Prostate gland (tissue), 2 donors: ENCODE measurements around the gene SLC17A7.

Experiments
- POLR2A ChIP-seq: fragments of 450-650 bp; IDR thresholded peaks from one replicate; pipeline ENCODE4 v1.6.1; 2016; ENCODE audit warnings: antibody characterized with exemption, mild to moderate bottlenecking
- TF ChIP-seq, protein P1 (sequence below), 4 experiments: fragments of 200-600 bp in 2 of 4; fragments of 450-650 bp in 2 of 4; sonication (generic) in 2 of 4; IDR thresholded peaks; 1 replicate in 3 of 4; 2 replicates in 1 of 4; pipeline ENCODE4 v1.5.1; 2016 to 2019; ENCODE audit warnings: antibody characterized with exemption in 4 of 4, mild to moderate bottlenecking in 2 of 4, moderate library complexity in 2 of 4

DNA sequence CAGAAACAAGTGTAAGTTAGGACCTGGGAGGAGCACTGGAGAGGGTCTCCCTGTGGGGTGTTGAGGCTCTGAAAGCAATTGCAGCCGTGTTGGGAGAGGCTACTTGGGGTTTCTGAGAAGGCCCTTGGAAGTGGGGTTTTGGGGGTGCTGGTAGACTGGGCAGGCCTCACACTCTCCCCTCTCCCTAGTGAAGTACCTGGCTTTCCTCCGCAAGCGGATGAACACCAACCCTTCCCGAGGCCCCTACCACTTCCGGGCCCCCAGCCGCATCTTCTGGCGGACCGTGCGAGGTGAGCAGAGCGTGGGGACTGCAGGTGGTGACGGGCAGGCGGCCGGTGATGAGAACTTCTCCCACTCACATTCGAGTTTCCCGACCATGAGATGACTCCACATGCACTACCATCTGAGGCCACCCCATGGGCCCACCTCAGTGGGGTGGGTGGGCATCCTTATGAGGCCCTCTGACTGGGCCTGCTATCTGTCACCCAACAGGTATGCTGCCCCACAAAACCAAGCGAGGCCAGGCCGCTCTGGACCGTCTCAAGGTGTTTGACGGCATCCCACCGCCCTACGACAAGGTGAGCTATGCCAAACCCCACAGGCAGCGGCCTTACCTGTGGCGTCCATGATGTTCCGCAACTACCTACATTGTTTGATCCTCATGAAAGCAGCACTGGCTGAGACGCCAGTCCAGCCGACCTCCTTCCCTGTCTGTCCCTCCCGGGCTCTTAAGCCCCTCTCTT is 49.1 kb upstream of the SLC17A7 start:
- TF ChIP-seq, protein P1, sequence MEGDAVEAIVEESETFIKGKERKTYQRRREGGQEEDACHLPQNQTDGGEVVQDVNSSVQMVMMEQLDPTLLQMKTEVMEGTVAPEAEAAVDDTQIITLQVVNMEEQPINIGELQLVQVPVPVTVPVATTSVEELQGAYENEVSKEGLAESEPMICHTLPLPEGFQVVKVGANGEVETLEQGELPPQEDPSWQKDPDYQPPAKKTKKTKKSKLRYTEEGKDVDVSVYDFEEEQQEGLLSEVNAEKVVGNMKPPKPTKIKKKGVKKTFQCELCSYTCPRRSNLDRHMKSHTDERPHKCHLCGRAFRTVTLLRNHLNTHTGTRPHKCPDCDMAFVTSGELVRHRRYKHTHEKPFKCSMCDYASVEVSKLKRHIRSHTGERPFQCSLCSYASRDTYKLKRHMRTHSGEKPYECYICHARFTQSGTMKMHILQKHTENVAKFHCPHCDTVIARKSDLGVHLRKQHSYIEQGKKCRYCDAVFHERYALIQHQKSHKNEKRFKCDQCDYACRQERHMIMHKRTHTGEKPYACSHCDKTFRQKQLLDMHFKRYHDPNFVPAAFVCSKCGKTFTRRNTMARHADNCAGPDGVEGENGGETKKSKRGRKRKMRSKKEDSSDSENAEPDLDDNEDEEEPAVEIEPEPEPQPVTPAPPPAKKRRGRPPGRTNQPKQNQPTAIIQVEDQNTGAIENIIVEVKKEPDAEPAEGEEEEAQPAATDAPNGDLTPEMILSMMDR (IDR thresholded peaks at IDR 0.05) = no peak
- TF ChIP-seq POLR2A = no peak
